Activated CD4-positive, alpha-beta T cell treated with anti-CD3 and anti-CD28 coated beads, Interleukin-2, amount 10 ng/mL, durations not matched to agents 7 days and 5 days (primary cell): ENCODE results near the gene CLDND2. TPM values are rescaled to one million over a fixed set of nuclear protein-coding genes. Genes with fewer than 3 reads are reported as not detected.

Source experiments
- CTCF ChIA-PET: fragments of 350-600 bp; sonication (Branson Sonifier 250); formaldehyde crosslinking; loops from one replicate; lab custom pipeline; 2021; ENCODE audit warnings: antibody characterized with exemption; lab: Charles Lee
- POLR2A ChIA-PET: fragments of 350-600 bp; sonication (Branson Sonifier 250); formaldehyde crosslinking; loops from one replicate; lab custom pipeline; 2021; ENCODE audit warnings: antibody characterized with exemption; lab: Charles Lee
- DNase-seq: peaks from one replicate; pipeline ENCODE4 v3.0.0-alpha.2; 2020
- H3K27ac Mint-ChIP-seq: one replicate; pipeline ENCODE4 v1.8.0; 2021; ENCODE audit warnings: mild to moderate bottlenecking, moderate library complexity, mixed read lengths
- H3K27me3 Mint-ChIP-seq: one replicate; pipeline ENCODE4 v1.8.0; 2021; ENCODE audit warnings: mixed read lengths
- H3K36me3 Mint-ChIP-seq: one replicate; pipeline ENCODE4 v1.8.0; 2021; ENCODE audit warnings: low read depth, mixed read lengths
- H3K4me1 Mint-ChIP-seq: one replicate; pipeline ENCODE4 v1.8.0; 2021; ENCODE audit warnings: mixed read lengths
- H3K4me3 Mint-ChIP-seq: one replicate; pipeline ENCODE4 v1.8.0; 2021; ENCODE audit warnings: mild to moderate bottlenecking, moderate library complexity, mixed read lengths
- H3K9me3 Mint-ChIP-seq: one replicate; pipeline ENCODE4 v1.8.0; 2021; ENCODE audit warnings: mixed read lengths
- total RNA-seq, 2 experiments: library from RNA; stranded (reverse); gene quantifications; one replicate each; pipeline ENCODE4 v1.2.3, GENCODE V29; 2021

CLDND2 gene
- total RNA-seq, 2 experiments from 2014 or later = 3.1 to 3.3 TPM

- H3K4me3 Mint-ChIP-seq = no peak overlapping the region
- ChIA-PET CTCF (no interaction called here), POLR2A (no interaction called here)
- no peak for DNase-seq
- H3K4me1 Mint-ChIP-seq = peaks cover 3% of the 10 kb centered on the region
- no peaks in the 10 kb centered on the region for H3K9me3 Mint-ChIP-seq
- no peak overlapping the region for H3K27ac Mint-ChIP-seq
- no peaks in the 10 kb centered on the region for H3K36me3 Mint-ChIP-seq
- peaks cover 25% of the 10 kb centered on the region for H3K27me3 Mint-ChIP-seq
Observed at GRCh38 chr19:51321799-51322198, 47.0 kb downstream of the CLDND2 start.

GRCh38 chr19:51320280-51320657 lies 48.5 kb downstream of the CLDND2 start:
- Mint-ChIP-seq H3K27me3 (peaks cover 14% of the 10 kb centered on the region), H3K36me3 (no peaks in the 10 kb centered on the region), H3K4me3 (no peak overlapping the region), H3K4me1 (peaks cover 2% of the 10 kb centered on the region), H3K9me3 (peaks cover 2% of the 10 kb centered on the region), H3K27ac (no peak overlapping the region)
- ChIA-PET POLR2A (no interaction called here), CTCF (no interaction called here)
- no peak for DNase-seq

DNA sequence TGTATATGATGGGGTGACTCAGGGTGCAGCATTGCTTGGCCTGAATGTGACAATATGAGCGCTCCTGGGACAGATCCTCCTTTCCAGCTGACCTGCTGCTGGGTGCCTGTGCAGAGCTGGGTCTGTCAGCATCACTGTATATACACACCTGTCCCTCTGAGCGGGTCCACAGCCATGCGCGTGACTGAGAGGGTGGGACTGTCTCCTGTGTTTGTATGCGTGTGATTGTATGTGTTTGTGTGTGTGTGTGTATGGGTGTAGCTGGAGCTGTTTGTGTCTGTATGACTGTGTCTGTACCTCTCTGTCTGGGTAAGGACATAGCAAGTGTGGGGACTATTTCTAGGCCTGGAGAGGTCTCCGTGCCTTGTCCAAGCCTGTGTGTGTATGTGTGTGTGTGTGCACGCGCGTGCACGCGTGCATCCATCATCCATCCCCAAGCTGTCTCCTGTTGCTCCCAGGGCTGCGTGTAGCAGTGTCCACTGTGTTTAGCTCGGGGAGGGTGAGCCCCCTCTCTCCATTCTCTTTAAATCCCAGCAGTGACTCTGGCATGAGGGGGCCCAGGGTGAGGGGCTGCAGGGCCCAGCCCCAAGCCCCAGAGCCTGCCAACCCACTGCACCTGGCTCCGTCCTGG lies 49.0 kb downstream of the CLDND2 start:
- CTCF ChIA-PET = no interaction called here
- POLR2A ChIA-PET = no interaction called here

GRCh38 chr19:51318687-51319648 lies 49.8 kb downstream of the CLDND2 start:
- Mint-ChIP-seq H3K9me3 (peaks cover 3% of the 10 kb centered on the region), H3K36me3 (no peaks in the 10 kb centered on the region), H3K27me3 (peaks cover 9% of the 10 kb centered on the region), H3K4me3 (no peak overlapping the region), H3K4me1 (peaks cover 2% of the 10 kb centered on the region), H3K27ac (no peak overlapping the region)
- CTCF ChIA-PET = interaction anchor here (0.6 kb wide), 1 partner anchor 310 kb away, joined by 3 read pairs; no protein-coding TSS in a partner anchor
- DNase-seq = no peak
- POLR2A ChIA-PET = no interaction called here

More for the DNA sequence above, 49.0 kb downstream of the CLDND2 start:
- DNase-seq = no peak
- H3K4me3 Mint-ChIP-seq = no peak overlapping the region
- H3K9me3 Mint-ChIP-seq = peaks cover 3% of the 10 kb centered on the region
- H3K27ac Mint-ChIP-seq = no peak overlapping the region
- H3K27me3 Mint-ChIP-seq = peaks cover 14% of the 10 kb centered on the region
- peaks cover 2% of the 10 kb centered on the region for H3K4me1 Mint-ChIP-seq
- no peaks in the 10 kb centered on the region for H3K36me3 Mint-ChIP-seq

DNA sequence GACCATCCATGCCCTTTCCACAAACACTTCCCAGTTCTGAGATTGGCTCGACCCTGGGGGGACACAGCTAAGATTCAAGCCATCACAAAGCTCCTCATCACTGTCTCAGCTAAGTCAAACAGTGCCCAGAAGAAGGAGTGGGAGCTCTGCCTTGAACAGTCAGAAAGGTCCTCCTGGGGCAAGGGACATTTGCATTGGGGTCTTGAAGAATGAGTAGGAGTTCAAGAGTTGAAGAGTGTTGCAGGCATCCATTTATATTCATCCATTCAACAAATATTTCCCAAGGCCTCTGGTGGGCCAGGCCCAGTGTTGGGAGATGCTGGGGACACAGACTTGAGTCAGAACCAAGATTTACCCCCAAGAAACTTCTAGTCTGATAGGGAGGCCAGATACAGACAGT lies 50.8 kb downstream of the CLDND2 start:
- Mint-ChIP-seq H3K27me3 (peaks cover 13% of the 10 kb centered on the region), H3K27ac (no peak overlapping the region), H3K9me3 (peaks cover 3% of the 10 kb centered on the region), H3K4me1 (peaks cover 2% of the 10 kb centered on the region), H3K36me3 (no peaks in the 10 kb centered on the region), H3K4me3 (no peak overlapping the region)
- ChIA-PET POLR2A (no interaction called here), CTCF (no interaction called here)
- no peak for DNase-seq

DNA sequence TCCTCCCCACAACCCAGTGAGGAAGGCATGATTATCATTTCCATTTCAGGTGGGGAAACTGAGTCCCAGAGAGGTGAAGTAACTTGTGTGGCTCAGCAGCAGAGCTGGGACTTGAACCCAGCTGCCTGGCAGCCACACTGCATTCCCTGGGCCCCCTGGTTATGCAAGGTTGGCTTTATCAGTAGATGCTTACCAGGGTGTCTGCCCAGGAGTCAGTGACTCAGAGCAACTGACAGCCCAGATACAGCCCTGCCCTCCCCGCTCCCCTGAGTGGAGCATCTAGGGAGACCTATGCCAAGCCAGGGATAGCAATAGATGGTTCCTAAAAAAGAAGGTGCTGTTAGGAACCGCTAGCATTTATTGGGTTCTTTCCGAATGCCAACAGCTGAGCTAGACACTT lies 51.4 kb downstream of the CLDND2 start:
- peaks cover 3% of the 10 kb centered on the region for H3K9me3 Mint-ChIP-seq
- ChIA-PET POLR2A (no interaction called here), CTCF (no interaction called here)
- no peak overlapping the region for H3K4me3 Mint-ChIP-seq
- peaks cover 2% of the 10 kb centered on the region for H3K4me1 Mint-ChIP-seq
- H3K27me3 Mint-ChIP-seq = peaks cover 16% of the 10 kb centered on the region
- no peak overlapping the region for H3K27ac Mint-ChIP-seq
- DNase-seq = no peak
- no peaks in the 10 kb centered on the region for H3K36me3 Mint-ChIP-seq

Other genes starting within 250 kb of the CLDND2 start
- gene SIGLEC9, start 244.1 kb downstream of the CLDND2 start, total RNA-seq = under 1 TPM; 0.20 to 0.27 TPM
- not detected for gene SIGLEC7, start 226.7 kb downstream of the CLDND2 start, total RNA-seq
- 1 to 10 TPM; 3.7 to 3.9 TPM for gene CD33, start 143.9 kb downstream of the CLDND2 start, total RNA-seq
- not detected for gene SIGLECL1, start 117.9 kb downstream of the CLDND2 start, total RNA-seq
- gene IGLON5, start 57.4 kb downstream of the CLDND2 start, total RNA-seq = not detected
- 1 to 10 TPM in 1 of 2 experiments, under 1 TPM in 1; 0.99 to 1.2 TPM for gene VSIG10L, start 26.9 kb downstream of the CLDND2 start, total RNA-seq
- 100 to 1,000 TPM; 108 to 132 TPM for gene ETFB, start 2.6 kb downstream of the CLDND2 start, total RNA-seq
- gene NKG7, start 3.7 kb upstream of the CLDND2 start, total RNA-seq = 10 to 100 TPM; 67.2 to 71.7 TPM
- gene LIM2, start 19.0 kb upstream of the CLDND2 start, total RNA-seq = not detected
- gene C19orf84, start 21.6 kb upstream of the CLDND2 start, total RNA-seq = not detected
- gene SIGLEC10, start 48.6 kb upstream of the CLDND2 start, total RNA-seq = under 1 TPM; 0.72 to 0.98 TPM
- gene SIGLEC8, start 89.5 kb upstream of the CLDND2 start, total RNA-seq = not detected
- gene CEACAM18, start 109.5 kb upstream of the CLDND2 start, total RNA-seq = not detected
- gene SIGLEC12, start 132.8 kb upstream of the CLDND2 start, total RNA-seq = 1 to 10 TPM; 1.0 to 1.1 TPM
- under 1 TPM; 0.29 to 0.69 TPM for gene SIGLEC6, start 162.7 kb upstream of the CLDND2 start, total RNA-seq
- 1 to 10 TPM; 7.3 to 7.4 TPM for gene ZNF175, start 202.3 kb upstream of the CLDND2 start, total RNA-seq